WTC11 (cell line): ENCODE measurements around the gene RARA. TPM values are rescaled to one million over a fixed set of nuclear protein-coding genes. Genes with fewer than 3 reads are reported as not detected.

ENCODE experiments used
- ATAC-seq: fragments of 200-7000 bp; cut with Tn5 transposase; 2 replicates; pipeline ENCODE4 v1.10.0; 2021; ENCODE audit warnings: mild to moderate bottlenecking, moderate library complexity
- CTCF ChIA-PET: fragments of 300-600 bp; sonication (Branson Sonifier 250); formaldehyde crosslinking; loops from one replicate; lab custom pipeline; 2021; ENCODE audit warnings: antibody characterized with exemption; lab: Charles Lee
- POLR2A ChIA-PET: fragments of 350-600 bp; sonication (Branson Sonifier 250); formaldehyde crosslinking; loops from one replicate; lab custom pipeline; 2021; ENCODE audit warnings: antibody characterized with exemption; lab: Charles Lee
- DNase-seq: peaks from one replicate; pipeline ENCODE4 v3.0.0; 2021; ENCODE audit warnings: low spot score
- H3K27ac Mint-ChIP-seq: 2 replicates; pipeline ENCODE4 v1.8.0; 2021; ENCODE audit warnings: mixed read lengths
- H3K27me3 Mint-ChIP-seq: 2 replicates; pipeline ENCODE4 v1.8.0; 2021; ENCODE audit warnings: low read depth, mild to moderate bottlenecking, moderate library complexity, mixed read lengths
- H3K36me3 Mint-ChIP-seq: 2 replicates; pipeline ENCODE4 v1.8.0; 2021; ENCODE audit warnings: mixed read lengths
- H3K4me1 Mint-ChIP-seq: 2 replicates; pipeline ENCODE4 v1.8.0; 2022; ENCODE audit warnings: mixed read lengths
- H3K4me3 Mint-ChIP-seq: 2 replicates; pipeline ENCODE4 v1.8.0; 2021; ENCODE audit warnings: mild to moderate bottlenecking, moderate library complexity, mixed read lengths
- H3K9me3 Mint-ChIP-seq: 2 replicates; pipeline ENCODE4 v1.8.0; 2021; ENCODE audit warnings: mixed read lengths
- EMX1 ChIP-seq: fragments of 250-450 bp; sonication (Bioruptor Pico); IDR thresholded peaks from 2 replicates; pipeline ENCODE4 v1.8.0; 2021; ENCODE audit warnings: mild to moderate bottlenecking
- FOXK1 ChIP-seq: sonication (generic); formaldehyde crosslinking; IDR thresholded peaks from 2 replicates; pipeline ENCODE4 v1.8.0; 2022; ENCODE audit warnings: mild to moderate bottlenecking, moderate library complexity, missing genetic modification reagents
- NFYB ChIP-seq: sonication (generic); formaldehyde crosslinking; conservative IDR thresholded peaks from 2 replicates; pipeline ENCODE4 v1.8.0; 2022; ENCODE audit warnings: low read depth, missing genetic modification reagents
- NR1H2 ChIP-seq: sonication (generic); formaldehyde crosslinking; IDR thresholded peaks from 2 replicates; pipeline ENCODE4 v1.9.0; 2021; ENCODE audit warnings: mild to moderate bottlenecking, moderate library complexity, missing genetic modification reagents
- TP53 ChIP-seq: sonication (generic); formaldehyde crosslinking; IDR thresholded peaks from 2 replicates; pipeline ENCODE4 v1.8.1; 2023; ENCODE audit warnings: mild to moderate bottlenecking, missing genetic modification reagents
- ZNF396 ChIP-seq: fragments of 250-450 bp; sonication (Bioruptor Pico); IDR thresholded peaks from 2 replicates; pipeline ENCODE4 v1.8.0; 2021; ENCODE audit warnings: mild to moderate bottlenecking, moderate library complexity, borderline replicate concordance
- ZNF416 ChIP-seq: fragments of 250-450 bp; sonication (Bioruptor Pico); IDR thresholded peaks from 2 replicates; pipeline ENCODE4 v1.9.0; 2021; ENCODE audit warnings: mild to moderate bottlenecking, inconsistent platforms
- total RNA-seq: library from RNA; stranded (reverse); gene quantifications from 3 replicates; pipeline ENCODE4 v1.2.3, GENCODE V29; 2021
- TF ChIP-seq, protein P1 (sequence below): sonication (generic); formaldehyde crosslinking; IDR thresholded peaks from 2 replicates; pipeline ENCODE4 v1.8.0; 2023; ENCODE audit warnings: missing genetic modification reagents, mild to moderate bottlenecking, borderline replicate concordance
- TF ChIP-seq, protein P2 (sequence below): sonication (generic); formaldehyde crosslinking; IDR thresholded peaks from 2 replicates; pipeline ENCODE4 v1.8.0; 2023; ENCODE audit warnings: mild to moderate bottlenecking, missing genetic modification reagents
- TF ChIP-seq, protein P3 (sequence below): fragments of 250-450 bp; sonication (Bioruptor Pico); IDR thresholded peaks from 2 replicates; pipeline ENCODE4 v1.8.0; 2021; ENCODE audit warnings: mild to moderate bottlenecking
- TF ChIP-seq, protein P4 (sequence below): sonication (generic); formaldehyde crosslinking; IDR thresholded peaks from 2 replicates; pipeline ENCODE4 v1.8.1; 2023; ENCODE audit warnings: mild to moderate bottlenecking, moderate library complexity, missing genetic modification reagents
- TF ChIP-seq, protein P5 (sequence below): sonication (generic); formaldehyde crosslinking; IDR thresholded peaks from 2 replicates; pipeline ENCODE4 v1.8.1; 2022; ENCODE audit warnings: missing genetic modification reagents, borderline replicate concordance

The RARA gene
- total RNA-seq, 1 experiment from 2014 or later = 20.7 TPM

DNA sequence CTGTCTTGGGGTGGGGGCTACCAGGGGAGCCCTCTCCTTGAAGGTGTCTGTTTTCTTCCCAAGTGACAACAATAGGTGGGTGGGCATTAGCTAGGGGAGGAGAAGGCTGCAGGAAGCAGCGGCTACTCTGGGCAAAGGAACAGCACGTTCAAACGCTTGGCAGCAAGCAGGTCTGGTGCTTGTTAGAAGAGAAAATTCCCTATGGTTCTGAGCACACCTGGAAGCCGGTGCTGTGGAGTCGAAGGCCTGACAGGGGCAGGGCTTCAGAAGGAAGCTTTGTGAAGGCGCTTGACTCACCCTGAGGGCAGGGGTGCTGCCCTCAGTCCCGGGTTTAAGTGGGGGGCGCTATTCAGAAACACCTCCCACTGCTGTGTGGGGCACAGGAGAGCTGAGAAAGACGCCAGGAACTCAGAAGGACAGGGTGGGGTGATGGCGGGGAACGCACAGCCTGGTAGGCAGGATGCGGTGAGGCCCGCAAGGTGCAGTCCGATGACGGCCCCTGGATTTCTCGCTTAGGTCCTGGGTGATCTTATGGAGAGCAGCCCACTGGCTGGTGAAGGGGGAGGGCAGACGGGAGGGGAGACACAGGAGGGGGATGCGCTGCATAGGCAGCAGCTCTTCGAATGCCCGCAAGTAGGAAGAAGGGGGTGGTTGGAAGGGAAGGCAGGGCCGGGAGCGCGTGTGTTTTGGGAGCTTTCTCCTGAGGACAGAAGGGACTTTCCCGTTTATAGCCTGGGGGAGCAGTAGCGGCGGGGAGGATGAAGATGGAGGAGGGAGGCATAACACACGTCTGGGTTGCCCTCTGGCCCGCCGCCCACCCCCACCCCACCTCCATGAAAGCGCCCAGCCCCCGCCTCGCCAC, 52.3 kb downstream of the RARA start:
- no peaks in the 10 kb centered on the region for H3K9me3 Mint-ChIP-seq
- CTCF ChIA-PET = interaction anchor here (0.6 to 6.9 kb wide), 25 partner anchors 16 to 258 kb away, joined by 3 to 102 read pairs (median 5); partner anchors contain the start of genes IGFBP4 and TOP2A
- peaks cover 36% of the 10 kb centered on the region for H3K4me1 Mint-ChIP-seq
- peak overlapping the region; percentile 42 for H3K4me3 Mint-ChIP-seq
- H3K27ac Mint-ChIP-seq = no peak overlapping the region
- no peaks in the 10 kb centered on the region for H3K36me3 Mint-ChIP-seq
- DNase-seq (no peak), ATAC-seq (no peak; the same call in 1 of the 2 replicates)
- TF ChIP-seq ZNF396 (CRISPR knock-in tag) (no peak), EMX1 (no peak), NR1H2 (CRISPR knock-in tag) (no peak), FOXK1 (CRISPR knock-in tag) (no peak), NFYB (CRISPR knock-in tag) (no peak), TP53 (CRISPR knock-in tag) (no peak), ZNF416 (no peak)
- TF ChIP-seq, protein P1, sequence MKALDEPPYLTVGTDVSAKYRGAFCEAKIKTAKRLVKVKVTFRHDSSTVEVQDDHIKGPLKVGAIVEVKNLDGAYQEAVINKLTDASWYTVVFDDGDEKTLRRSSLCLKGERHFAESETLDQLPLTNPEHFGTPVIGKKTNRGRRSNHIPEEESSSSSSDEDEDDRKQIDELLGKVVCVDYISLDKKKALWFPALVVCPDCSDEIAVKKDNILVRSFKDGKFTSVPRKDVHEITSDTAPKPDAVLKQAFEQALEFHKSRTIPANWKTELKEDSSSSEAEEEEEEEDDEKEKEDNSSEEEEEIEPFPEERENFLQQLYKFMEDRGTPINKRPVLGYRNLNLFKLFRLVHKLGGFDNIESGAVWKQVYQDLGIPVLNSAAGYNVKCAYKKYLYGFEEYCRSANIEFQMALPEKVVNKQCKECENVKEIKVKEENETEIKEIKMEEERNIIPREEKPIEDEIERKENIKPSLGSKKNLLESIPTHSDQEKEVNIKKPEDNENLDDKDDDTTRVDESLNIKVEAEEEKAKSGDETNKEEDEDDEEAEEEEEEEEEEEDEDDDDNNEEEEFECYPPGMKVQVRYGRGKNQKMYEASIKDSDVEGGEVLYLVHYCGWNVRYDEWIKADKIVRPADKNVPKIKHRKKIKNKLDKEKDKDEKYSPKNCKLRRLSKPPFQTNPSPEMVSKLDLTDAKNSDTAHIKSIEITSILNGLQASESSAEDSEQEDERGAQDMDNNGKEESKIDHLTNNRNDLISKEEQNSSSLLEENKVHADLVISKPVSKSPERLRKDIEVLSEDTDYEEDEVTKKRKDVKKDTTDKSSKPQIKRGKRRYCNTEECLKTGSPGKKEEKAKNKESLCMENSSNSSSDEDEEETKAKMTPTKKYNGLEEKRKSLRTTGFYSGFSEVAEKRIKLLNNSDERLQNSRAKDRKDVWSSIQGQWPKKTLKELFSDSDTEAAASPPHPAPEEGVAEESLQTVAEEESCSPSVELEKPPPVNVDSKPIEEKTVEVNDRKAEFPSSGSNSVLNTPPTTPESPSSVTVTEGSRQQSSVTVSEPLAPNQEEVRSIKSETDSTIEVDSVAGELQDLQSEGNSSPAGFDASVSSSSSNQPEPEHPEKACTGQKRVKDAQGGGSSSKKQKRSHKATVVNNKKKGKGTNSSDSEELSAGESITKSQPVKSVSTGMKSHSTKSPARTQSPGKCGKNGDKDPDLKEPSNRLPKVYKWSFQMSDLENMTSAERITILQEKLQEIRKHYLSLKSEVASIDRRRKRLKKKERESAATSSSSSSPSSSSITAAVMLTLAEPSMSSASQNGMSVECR (CRISPR knock-in tag) = no peak
- TF ChIP-seq, protein P2, sequence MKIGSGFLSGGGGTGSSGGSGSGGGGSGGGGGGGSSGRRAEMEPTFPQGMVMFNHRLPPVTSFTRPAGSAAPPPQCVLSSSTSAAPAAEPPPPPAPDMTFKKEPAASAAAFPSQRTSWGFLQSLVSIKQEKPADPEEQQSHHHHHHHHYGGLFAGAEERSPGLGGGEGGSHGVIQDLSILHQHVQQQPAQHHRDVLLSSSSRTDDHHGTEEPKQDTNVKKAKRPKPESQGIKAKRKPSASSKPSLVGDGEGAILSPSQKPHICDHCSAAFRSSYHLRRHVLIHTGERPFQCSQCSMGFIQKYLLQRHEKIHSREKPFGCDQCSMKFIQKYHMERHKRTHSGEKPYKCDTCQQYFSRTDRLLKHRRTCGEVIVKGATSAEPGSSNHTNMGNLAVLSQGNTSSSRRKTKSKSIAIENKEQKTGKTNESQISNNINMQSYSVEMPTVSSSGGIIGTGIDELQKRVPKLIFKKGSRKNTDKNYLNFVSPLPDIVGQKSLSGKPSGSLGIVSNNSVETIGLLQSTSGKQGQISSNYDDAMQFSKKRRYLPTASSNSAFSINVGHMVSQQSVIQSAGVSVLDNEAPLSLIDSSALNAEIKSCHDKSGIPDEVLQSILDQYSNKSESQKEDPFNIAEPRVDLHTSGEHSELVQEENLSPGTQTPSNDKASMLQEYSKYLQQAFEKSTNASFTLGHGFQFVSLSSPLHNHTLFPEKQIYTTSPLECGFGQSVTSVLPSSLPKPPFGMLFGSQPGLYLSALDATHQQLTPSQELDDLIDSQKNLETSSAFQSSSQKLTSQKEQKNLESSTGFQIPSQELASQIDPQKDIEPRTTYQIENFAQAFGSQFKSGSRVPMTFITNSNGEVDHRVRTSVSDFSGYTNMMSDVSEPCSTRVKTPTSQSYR (CRISPR knock-in tag) = no peak
- TF ChIP-seq, protein P3, sequence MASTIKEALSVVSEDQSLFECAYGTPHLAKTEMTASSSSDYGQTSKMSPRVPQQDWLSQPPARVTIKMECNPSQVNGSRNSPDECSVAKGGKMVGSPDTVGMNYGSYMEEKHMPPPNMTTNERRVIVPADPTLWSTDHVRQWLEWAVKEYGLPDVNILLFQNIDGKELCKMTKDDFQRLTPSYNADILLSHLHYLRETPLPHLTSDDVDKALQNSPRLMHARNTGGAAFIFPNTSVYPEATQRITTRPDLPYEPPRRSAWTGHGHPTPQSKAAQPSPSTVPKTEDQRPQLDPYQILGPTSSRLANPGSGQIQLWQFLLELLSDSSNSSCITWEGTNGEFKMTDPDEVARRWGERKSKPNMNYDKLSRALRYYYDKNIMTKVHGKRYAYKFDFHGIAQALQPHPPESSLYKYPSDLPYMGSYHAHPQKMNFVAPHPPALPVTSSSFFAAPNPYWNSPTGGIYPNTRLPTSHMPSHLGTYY (CRISPR knock-in tag) = no peak
- TF ChIP-seq, protein P4, sequence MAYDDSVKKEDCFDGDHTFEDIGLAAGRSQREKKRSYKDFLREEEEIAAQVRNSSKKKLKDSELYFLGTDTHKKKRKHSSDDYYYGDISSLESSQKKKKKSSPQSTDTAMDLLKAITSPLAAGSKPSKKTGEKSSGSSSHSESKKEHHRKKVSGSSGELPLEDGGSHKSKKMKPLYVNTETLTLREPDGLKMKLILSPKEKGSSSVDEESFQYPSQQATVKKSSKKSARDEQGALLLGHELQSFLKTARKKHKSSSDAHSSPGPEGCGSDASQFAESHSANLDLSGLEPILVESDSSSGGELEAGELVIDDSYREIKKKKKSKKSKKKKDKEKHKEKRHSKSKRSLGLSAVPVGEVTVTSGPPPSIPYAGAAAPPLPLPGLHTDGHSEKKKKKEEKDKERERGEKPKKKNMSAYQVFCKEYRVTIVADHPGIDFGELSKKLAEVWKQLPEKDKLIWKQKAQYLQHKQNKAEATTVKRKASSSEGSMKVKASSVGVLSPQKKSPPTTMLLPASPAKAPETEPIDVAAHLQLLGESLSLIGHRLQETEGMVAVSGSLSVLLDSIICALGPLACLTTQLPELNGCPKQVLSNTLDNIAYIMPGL (CRISPR knock-in tag) = no peak
- TF ChIP-seq, protein P5, sequence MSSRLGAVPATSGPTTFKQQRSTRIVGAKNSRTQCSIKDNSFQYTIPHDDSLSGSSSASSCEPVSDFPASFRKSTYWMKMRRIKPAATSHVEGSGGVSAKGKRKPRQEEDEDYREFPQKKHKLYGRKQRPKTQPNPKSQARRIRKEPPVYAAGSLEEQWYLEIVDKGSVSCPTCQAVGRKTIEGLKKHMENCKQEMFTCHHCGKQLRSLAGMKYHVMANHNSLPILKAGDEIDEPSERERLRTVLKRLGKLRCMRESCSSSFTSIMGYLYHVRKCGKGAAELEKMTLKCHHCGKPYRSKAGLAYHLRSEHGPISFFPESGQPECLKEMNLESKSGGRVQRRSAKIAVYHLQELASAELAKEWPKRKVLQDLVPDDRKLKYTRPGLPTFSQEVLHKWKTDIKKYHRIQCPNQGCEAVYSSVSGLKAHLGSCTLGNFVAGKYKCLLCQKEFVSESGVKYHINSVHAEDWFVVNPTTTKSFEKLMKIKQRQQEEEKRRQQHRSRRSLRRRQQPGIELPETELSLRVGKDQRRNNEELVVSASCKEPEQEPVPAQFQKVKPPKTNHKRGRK (CRISPR knock-in tag) = no peak
- H3K27me3 Mint-ChIP-seq = peaks cover 40% of the 10 kb centered on the region
- POLR2A ChIA-PET = no interaction called here
